A549 (cell line): ENCODE results near the gene ID3. TPM values are rescaled to one million over a fixed set of nuclear protein-coding genes. Genes with fewer than 3 reads are reported as not detected.

Experiments used
- BHLHE40 ChIP-seq: IDR thresholded peaks from 2 replicates; pipeline ENCODE4 v1.6.1; 2012; ENCODE audit warnings: low read depth, low read length, inconsistent platforms
- CBX8 ChIP-seq: fragments of 200-600 bp; sonication (generic); IDR thresholded peaks from 2 replicates; pipeline ENCODE4 v1.6.1; 2016
- CEBPB ChIP-seq, 2 experiments: fragments of >200 bp in 1 of 2; sonication (Bioruptor Twin) in 1 of 2; formaldehyde crosslinking in 1 of 2; IDR thresholded peaks; 2 replicates each; pipeline ENCODE4 v1.6.1; 2012 to 2016
- CHD2 ChIP-seq: fragments of 150-350 bp; IDR thresholded peaks from 2 replicates; pipeline ENCODE4 v1.6.1; 2014; ENCODE audit warnings: low read length; ENCODE audit not compliant: partially characterized antibody
- EHMT2 ChIP-seq: fragments of 200-600 bp; sonication (generic); IDR thresholded peaks from 2 replicates; pipeline ENCODE4 v1.6.1; 2016; ENCODE audit warnings: antibody characterized with exemption, low read depth, mild to moderate bottlenecking, moderate library complexity
- ELK1 ChIP-seq: fragments of 150-350 bp; IDR thresholded peaks from 2 replicates; pipeline ENCODE4 v1.6.1; 2014; ENCODE audit warnings: low read depth, mild to moderate bottlenecking, low read length
- EP300 ChIP-seq, 2 experiments: fragments of >200 bp; sonication (Bioruptor Twin); formaldehyde crosslinking; IDR thresholded peaks; 2 replicates in 1 of 2; 3 replicates in 1 of 2; pipeline ENCODE4 v1.6.1; 2016 to 2017
- FOSB ChIP-seq: fragments of 250-450 bp; sonication (Bioruptor Pico); IDR thresholded peaks from 2 replicates; pipeline ENCODE4 v1.5.0; 2020; ENCODE audit warnings: mild to moderate bottlenecking, moderate library complexity
- FOSL2 ChIP-seq, 2 experiments: fragments of 450-650 bp in 1 of 2; fragments of >200 bp in 1 of 2; sonication (Bioruptor Twin) in 1 of 2; formaldehyde crosslinking; IDR thresholded peaks; 2 replicates each; pipeline versions ENCODE4 v1.5.0 to v1.6.1; 2016 to 2020; ENCODE audit warnings: mild to moderate bottlenecking in 1 of 2, moderate library complexity in 1 of 2
- FOXS1 ChIP-seq: fragments of 250-450 bp; sonication (Bioruptor Pico); IDR thresholded peaks from 2 replicates; pipeline ENCODE4 v1.5.0; 2020; ENCODE audit warnings: mild to moderate bottlenecking, moderate library complexity
- HDAC2 ChIP-seq: fragments of 200-600 bp; sonication (generic); IDR thresholded peaks from 2 replicates; pipeline ENCODE4 v1.6.1; 2016
- HOXA7 ChIP-seq: fragments of 250-450 bp; sonication (Bioruptor Pico); IDR thresholded peaks from 2 replicates; pipeline ENCODE4 v1.5.0; 2020; ENCODE audit warnings: mild to moderate bottlenecking, moderate library complexity
- HOXB5 ChIP-seq: fragments of 250-450 bp; sonication (Bioruptor Pico); IDR thresholded peaks from 2 replicates; pipeline ENCODE4 v1.5.0; 2020; ENCODE audit warnings: mild to moderate bottlenecking, moderate library complexity
- JUN ChIP-seq, 2 experiments: fragments of >200 bp; sonication (Bioruptor Twin); formaldehyde crosslinking; IDR thresholded peaks; 2 replicates in 1 of 2; 3 replicates in 1 of 2; pipeline ENCODE4 v1.6.1; 2016 to 2017
- MAFK ChIP-seq: fragments of 450-650 bp; IDR thresholded peaks from 2 replicates; pipeline ENCODE4 v1.6.1; 2014; ENCODE audit not compliant: partially characterized antibody
- MAX ChIP-seq: IDR thresholded peaks from 2 replicates; pipeline ENCODE4 v1.6.1; 2012
- MAZ ChIP-seq: fragments of 150-350 bp; IDR thresholded peaks from 2 replicates; pipeline ENCODE4 v1.6.1; 2014; ENCODE audit warnings: antibody characterized with exemption, low read depth, low read length, borderline replicate concordance
- MYC ChIP-seq: IDR thresholded peaks from 2 replicates; pipeline ENCODE4 v1.6.1; 2012; ENCODE audit warnings: mild to moderate bottlenecking, inconsistent platforms, low read length, improper control_type of control experiment, borderline replicate concordance
- NPAS2 ChIP-seq: fragments of 250-450 bp; sonication (Bioruptor Pico); IDR thresholded peaks from 2 replicates; pipeline ENCODE4 v1.8.0; 2022; ENCODE audit warnings: mild to moderate bottlenecking, moderate library complexity, borderline replicate concordance
- NR3C1 ChIP-seq: fragments of >200 bp; sonication (Bioruptor Twin); formaldehyde crosslinking; IDR thresholded peaks from 3 replicates; pipeline ENCODE4 v1.6.1; 2017
- PHF8 ChIP-seq: fragments of 200-600 bp; sonication (generic); IDR thresholded peaks from 2 replicates; pipeline ENCODE4 v1.6.1; 2016; ENCODE audit warnings: low read depth, mild to moderate bottlenecking, antibody characterized with exemption, moderate library complexity, borderline replicate concordance
- POLR2AphosphoS2 ChIP-seq: conservative IDR thresholded peaks from 2 replicates; pipeline ENCODE4 v1.6.1; 2012; ENCODE audit warnings: low read length, improper control_type of control experiment, inconsistent platforms
- RARB ChIP-seq: fragments of 250-450 bp; sonication (Bioruptor Pico); IDR thresholded peaks from 2 replicates; pipeline ENCODE4 v1.8.0; 2021; ENCODE audit warnings: mild to moderate bottlenecking, moderate library complexity
- RCOR1 ChIP-seq: fragments of 150-350 bp; IDR thresholded peaks from 2 replicates; pipeline ENCODE4 v1.6.1; 2014; ENCODE audit warnings: antibody characterized with exemption, low read length, low read depth
- REST ChIP-seq: fragments of 200-600 bp; sonication (generic); IDR thresholded peaks from 2 replicates; pipeline ENCODE4 v1.6.1; 2016; ENCODE audit warnings: antibody characterized with exemption, mild to moderate bottlenecking, moderate library complexity
- SREBF2 ChIP-seq: fragments of 450-650 bp; IDR thresholded peaks from 2 replicates; pipeline ENCODE4 v1.6.1; 2014; ENCODE audit warnings: mild to moderate bottlenecking, moderate library complexity
- TFCP2L1 ChIP-seq: fragments of 250-450 bp; sonication (Bioruptor Pico); IDR thresholded peaks from 2 replicates; pipeline ENCODE4 v1.5.0; 2021; ENCODE audit warnings: mild to moderate bottlenecking
- TP53 ChIP-seq: fragments of 250-450 bp; sonication (Bioruptor Pico); IDR thresholded peaks from 2 replicates; pipeline ENCODE4 v1.5.0; 2021; ENCODE audit warnings: mild to moderate bottlenecking, moderate library complexity
- ZC3H11A ChIP-seq: fragments of 450-650 bp; IDR thresholded peaks from 2 replicates; pipeline ENCODE4 v1.6.1; 2014; ENCODE audit warnings: antibody characterized with exemption, mild to moderate bottlenecking
- ZNF302 ChIP-seq: fragments of 250-450 bp; sonication (Bioruptor Pico); IDR thresholded peaks from 2 replicates; pipeline ENCODE4 v1.9.0; 2021; ENCODE audit warnings: inconsistent platforms, mild to moderate bottlenecking, moderate library complexity
- ZSCAN20 ChIP-seq: fragments of 250-450 bp; sonication (Bioruptor Pico); IDR thresholded peaks from 2 replicates; pipeline ENCODE4 v1.8.0; 2022; ENCODE audit warnings: mild to moderate bottlenecking, moderate library complexity
- polyA plus RNA-seq, 4 experiments: library from polyadenylated mRNA; depleted of rRNA in 3 of 4; stranded (reverse); fragments of >200 nt; fragmentation: RNase III in 1 of 4; extraction: RNeasy Plus Mini Kit Qiagen cat#74134 plus additional on column Dnase treatment in 1 of 4; gene quantifications; 2 replicates in 3 of 4; 3 replicates in 1 of 4; pipeline ENCODE4 v1.2.3, GENCODE V29; 2011 to 2017
- TF ChIP-seq, protein P1 (sequence below): fragments of >200 bp; sonication (Bioruptor Twin); formaldehyde crosslinking; IDR thresholded peaks from 2 replicates; pipeline ENCODE4 v1.6.1; 2016
- TF ChIP-seq, protein P2 (sequence below): fragments of 250-450 bp; sonication (Bioruptor Pico); IDR thresholded peaks from 2 replicates; pipeline ENCODE4 v1.5.0; 2020; ENCODE audit warnings: low read depth, mild to moderate bottlenecking, moderate library complexity
- TF ChIP-seq, protein P3 (sequence below): fragments of >200 bp; sonication (Bioruptor Twin); formaldehyde crosslinking; IDR thresholded peaks from 3 replicates; pipeline ENCODE4 v1.5.1; 2016

The ID3 gene
- polyA plus RNA-seq, 2 of the 4 experiments (the other 2 are of a cell fraction), result 171 to 336 TPM

GRCh38 chr1:23556635-23557470, 2.4 kb downstream of the ID3 start (continued):
- TF ChIP-seq ZSCAN20 (CRISPR knock-in tag), result no peak
- TF ChIP-seq ZC3H11A, result no peak
- TF ChIP-seq MAX, result peak; percentile 32
- TF ChIP-seq, protein P1, sequence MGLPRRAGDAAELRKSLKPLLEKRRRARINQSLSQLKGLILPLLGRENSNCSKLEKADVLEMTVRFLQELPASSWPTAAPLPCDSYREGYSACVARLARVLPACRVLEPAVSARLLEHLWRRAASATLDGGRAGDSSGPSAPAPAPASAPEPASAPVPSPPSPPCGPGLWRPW, result 0 out of 2 replicates have a peak, but pooled peaks have one; percentile 14
- peak; percentile 77; the same call in 1 of the 2 replicates for TF ChIP-seq RARB (CRISPR knock-in tag)
- peak; percentile 88; the same call in 1 of the 2 replicates for TF ChIP-seq POLR2AphosphoS2
- TF ChIP-seq FOSB, result no peak; the same call in none of the 2 replicates
- peak; percentile 18 for TF ChIP-seq CHD2
- TF ChIP-seq HDAC2, result no peak
- TF ChIP-seq HOXA7 (CRISPR knock-in tag), result peak; percentile 95
- TF ChIP-seq TP53, result no peak; the same call in none of the 2 replicates
- TF ChIP-seq FOXS1 (CRISPR knock-in tag), result no peak; the same call in 1 of the 2 replicates
- TF ChIP-seq REST, result no peak; the same call in 1 of the 2 replicates
- no peak for TF ChIP-seq SREBF2
- no peak for TF ChIP-seq NR3C1
- no peak for TF ChIP-seq ELK1
- no peak for TF ChIP-seq RCOR1
- TF ChIP-seq TFCP2L1 (CRISPR knock-in tag), result peak; percentile 95
- no peak for TF ChIP-seq CBX8
- TF ChIP-seq ZNF302 (CRISPR knock-in tag), result no peak
- TF ChIP-seq, protein P2, sequence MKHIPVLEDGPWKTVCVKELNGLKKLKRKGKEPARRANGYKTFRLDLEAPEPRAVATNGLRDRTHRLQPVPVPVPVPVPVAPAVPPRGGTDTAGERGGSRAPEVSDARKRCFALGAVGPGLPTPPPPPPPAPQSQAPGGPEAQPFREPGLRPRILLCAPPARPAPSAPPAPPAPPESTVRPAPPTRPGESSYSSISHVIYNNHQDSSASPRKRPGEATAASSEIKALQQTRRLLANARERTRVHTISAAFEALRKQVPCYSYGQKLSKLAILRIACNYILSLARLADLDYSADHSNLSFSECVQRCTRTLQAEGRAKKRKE, result peak; percentile 53; the same call in 1 of the 2 replicates
- no peak for TF ChIP-seq PHF8
- TF ChIP-seq MAFK, result no peak
- TF ChIP-seq, protein P3, sequence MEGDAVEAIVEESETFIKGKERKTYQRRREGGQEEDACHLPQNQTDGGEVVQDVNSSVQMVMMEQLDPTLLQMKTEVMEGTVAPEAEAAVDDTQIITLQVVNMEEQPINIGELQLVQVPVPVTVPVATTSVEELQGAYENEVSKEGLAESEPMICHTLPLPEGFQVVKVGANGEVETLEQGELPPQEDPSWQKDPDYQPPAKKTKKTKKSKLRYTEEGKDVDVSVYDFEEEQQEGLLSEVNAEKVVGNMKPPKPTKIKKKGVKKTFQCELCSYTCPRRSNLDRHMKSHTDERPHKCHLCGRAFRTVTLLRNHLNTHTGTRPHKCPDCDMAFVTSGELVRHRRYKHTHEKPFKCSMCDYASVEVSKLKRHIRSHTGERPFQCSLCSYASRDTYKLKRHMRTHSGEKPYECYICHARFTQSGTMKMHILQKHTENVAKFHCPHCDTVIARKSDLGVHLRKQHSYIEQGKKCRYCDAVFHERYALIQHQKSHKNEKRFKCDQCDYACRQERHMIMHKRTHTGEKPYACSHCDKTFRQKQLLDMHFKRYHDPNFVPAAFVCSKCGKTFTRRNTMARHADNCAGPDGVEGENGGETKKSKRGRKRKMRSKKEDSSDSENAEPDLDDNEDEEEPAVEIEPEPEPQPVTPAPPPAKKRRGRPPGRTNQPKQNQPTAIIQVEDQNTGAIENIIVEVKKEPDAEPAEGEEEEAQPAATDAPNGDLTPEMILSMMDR, result no peak
- peak; percentile 8 to 66; a peak in 2 of 4 replicates for TF ChIP-seq CEBPB (IDR thresholded peaks at IDR 0.05)
- TF ChIP-seq EHMT2, result no peak
- no peak for TF ChIP-seq NPAS2
- peak in 1 of 2 experiments; percentile 94 for TF ChIP-seq JUN (IDR thresholded peaks at IDR 0.05)
- TF ChIP-seq EP300 (IDR thresholded peaks at IDR 0.05), result peak; percentile 31 to 61; a peak in 2 of 5 replicates
- no peak for TF ChIP-seq BHLHE40
- TF ChIP-seq MYC, result no peak
- TF ChIP-seq HOXB5 (CRISPR knock-in tag), result peak; percentile 78; the same call in 1 of the 2 replicates
- TF ChIP-seq MAZ, result no peak
- 0 out of 2 replicates have a peak, but pooled peaks have one; percentile 18 for TF ChIP-seq FOSL2 (IDR thresholded peaks at IDR 0.05)
- peak; percentile 45 for TF ChIP-seq FOSL2 (CRISPR knock-in tag; IDR thresholded peaks at IDR 0.05)
